Epithelial cell of esophagus (primary cell): ENCODE data around the gene PNPLA5.
A peak's percentile ranks its signal among the peaks of the same experiment; 100 is the strongest.

ENCODE experiments used
- DNase-seq: peaks from one replicate; pipeline ENCODE4 v3.0.0; 2010; ENCODE audit warnings: low read depth
- H3K4me3 ChIP-seq: 2 replicates; pipeline ENCODE4 v1.5.1; 2011; ENCODE audit warnings: mild to moderate bottlenecking, low read length, control low read depth
- TF ChIP-seq, protein P1 (sequence below): IDR thresholded peaks from 2 replicates; pipeline ENCODE4 v1.5.1; 2011; ENCODE audit warnings: low read depth, mild to moderate bottlenecking, low read length, control low read depth, inconsistent platforms; ENCODE audit not compliant: insufficient read depth; ENCODE audit errors: missing control alignments

PNPLA5 gene

DNA sequence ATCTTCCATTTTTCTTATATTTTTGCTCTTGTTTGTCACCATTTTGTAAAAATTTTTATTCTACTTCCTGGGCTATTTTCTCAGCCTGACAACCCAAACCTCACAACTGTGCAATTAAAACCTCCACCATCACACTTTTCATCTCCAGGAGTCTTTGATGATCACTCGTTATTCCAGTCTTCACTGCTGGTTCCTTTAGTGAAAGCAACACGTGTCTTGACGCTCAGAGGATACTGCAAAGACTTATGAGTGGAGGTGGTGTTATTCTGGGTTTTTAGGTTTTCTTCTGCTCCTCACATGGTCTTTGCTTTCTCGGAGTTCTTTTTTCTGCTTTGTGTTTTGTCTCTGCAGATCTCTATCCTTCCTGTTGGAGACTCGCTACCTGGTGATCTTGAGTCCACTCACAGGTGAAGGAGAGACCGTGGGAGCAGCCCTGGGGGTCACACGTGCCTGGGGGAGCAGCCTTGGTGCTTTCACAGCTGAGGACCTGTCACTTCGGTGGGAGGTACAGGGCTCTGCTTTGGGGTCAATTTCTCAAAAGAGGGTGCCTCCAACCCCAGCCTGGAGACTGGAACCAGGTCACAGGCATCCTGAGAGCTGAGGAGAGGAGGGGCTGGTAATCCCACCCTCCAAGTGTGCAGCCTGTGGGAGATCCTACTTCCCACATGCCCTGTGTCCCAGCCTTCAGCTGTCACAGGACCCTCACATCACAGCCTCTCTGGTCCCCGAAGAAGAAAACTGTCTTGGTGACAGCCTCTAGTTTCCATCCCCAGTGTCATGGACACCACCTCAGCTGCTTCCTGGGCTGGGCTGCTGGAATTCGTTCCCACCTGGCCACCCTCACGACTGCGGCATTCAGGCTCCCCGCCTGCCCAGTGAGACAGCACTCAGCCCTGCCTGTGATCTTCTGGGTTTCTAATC lies 40.5 kb downstream of the PNPLA5 start:
- TF ChIP-seq, protein P1, sequence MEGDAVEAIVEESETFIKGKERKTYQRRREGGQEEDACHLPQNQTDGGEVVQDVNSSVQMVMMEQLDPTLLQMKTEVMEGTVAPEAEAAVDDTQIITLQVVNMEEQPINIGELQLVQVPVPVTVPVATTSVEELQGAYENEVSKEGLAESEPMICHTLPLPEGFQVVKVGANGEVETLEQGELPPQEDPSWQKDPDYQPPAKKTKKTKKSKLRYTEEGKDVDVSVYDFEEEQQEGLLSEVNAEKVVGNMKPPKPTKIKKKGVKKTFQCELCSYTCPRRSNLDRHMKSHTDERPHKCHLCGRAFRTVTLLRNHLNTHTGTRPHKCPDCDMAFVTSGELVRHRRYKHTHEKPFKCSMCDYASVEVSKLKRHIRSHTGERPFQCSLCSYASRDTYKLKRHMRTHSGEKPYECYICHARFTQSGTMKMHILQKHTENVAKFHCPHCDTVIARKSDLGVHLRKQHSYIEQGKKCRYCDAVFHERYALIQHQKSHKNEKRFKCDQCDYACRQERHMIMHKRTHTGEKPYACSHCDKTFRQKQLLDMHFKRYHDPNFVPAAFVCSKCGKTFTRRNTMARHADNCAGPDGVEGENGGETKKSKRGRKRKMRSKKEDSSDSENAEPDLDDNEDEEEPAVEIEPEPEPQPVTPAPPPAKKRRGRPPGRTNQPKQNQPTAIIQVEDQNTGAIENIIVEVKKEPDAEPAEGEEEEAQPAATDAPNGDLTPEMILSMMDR, result no peak
- H3K4me3 ChIP-seq, result no peak overlapping the region
- DNase-seq, result no peak

DNA sequence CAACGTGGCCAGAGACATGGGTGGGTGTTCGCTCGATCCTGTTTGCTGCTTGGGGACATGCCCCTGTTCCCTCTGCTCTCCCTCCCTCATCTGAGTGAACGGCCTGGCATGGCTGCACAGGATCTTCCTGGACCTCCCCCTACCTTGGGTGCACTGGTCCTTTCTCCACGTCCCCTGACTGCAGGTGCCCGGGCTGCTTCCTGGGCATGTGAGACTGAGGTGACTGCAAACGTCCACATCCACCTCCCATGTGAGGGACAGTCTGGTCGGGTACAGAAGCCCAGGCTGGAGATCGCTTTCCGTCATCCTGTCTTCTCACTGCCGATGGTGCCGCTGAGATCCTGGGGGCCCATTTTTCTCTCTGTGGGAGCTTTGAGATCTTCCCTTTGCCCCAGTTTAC lies 41.3 kb downstream of the PNPLA5 start:
- TF ChIP-seq, protein P1, result no peak
- no peak overlapping the region for H3K4me3 ChIP-seq
- no peak for DNase-seq

DNA sequence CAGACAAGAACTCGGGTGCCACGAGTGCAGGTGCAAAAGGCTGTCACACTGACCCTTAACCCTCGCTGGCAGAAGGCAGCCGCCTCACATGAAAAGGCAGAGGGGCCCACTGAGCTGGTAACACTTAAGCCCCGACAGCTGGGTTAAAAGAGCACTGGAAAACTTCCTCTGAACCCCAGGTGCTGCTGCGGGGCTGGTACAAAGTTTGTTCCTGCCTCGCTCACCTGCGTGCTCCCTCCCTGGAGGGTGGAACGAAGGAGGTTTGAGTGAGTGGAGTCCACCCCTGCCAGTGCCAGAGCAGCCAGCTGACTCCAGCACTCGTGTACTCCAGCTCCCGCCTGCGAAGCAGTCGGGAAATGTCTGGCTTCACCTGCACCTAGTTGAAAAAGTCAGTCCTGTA lies 42.1 kb downstream of the PNPLA5 start:
- TF ChIP-seq, protein P1, result no peak

DNA sequence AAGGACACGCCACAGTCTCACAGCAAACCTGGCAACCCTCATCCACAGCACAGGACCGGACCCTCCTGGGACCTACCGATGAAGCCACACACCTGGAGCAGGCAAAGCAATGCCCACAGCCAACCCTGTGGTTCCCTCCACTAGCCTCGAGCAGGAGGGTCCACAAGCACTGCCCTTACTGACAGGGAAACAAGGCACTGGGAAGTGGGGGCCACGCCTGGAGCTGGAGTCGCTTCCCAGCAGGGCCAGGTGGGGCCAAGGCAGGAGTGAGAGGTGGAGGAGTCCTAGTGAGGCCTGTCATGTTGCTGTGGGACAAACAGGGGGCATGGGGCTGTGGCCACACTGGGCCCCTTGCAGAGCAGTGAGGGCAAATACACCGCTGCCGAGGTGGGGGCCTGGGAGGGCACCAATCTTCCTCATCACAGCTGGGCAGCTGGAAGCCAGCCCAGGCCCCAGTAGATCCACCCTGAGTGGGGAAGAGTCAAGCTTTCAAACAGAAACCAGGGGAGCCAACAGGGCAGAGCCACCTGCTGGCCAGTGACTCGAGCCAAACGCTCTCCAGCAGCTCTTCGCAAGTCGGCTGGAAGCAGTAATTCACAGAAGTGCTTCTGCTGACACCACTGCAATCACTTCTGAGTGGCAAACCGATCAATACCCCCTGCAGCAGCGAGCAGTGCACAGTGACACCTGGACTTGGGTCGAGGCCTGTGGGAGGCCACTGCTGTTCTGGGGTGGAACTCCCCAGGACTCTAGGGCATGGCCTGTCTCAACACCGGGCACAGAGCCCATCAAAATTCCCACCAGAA lies 43.2 kb downstream of the PNPLA5 start:
- no peak overlapping the region for H3K4me3 ChIP-seq
- DNase-seq, result peak; percentile 11
- TF ChIP-seq, protein P1, result peak; percentile 44

More for the DNA sequence above, 42.1 kb downstream of the PNPLA5 start:
- no peak overlapping the region for H3K4me3 ChIP-seq
- no peak for DNase-seq

DNA sequence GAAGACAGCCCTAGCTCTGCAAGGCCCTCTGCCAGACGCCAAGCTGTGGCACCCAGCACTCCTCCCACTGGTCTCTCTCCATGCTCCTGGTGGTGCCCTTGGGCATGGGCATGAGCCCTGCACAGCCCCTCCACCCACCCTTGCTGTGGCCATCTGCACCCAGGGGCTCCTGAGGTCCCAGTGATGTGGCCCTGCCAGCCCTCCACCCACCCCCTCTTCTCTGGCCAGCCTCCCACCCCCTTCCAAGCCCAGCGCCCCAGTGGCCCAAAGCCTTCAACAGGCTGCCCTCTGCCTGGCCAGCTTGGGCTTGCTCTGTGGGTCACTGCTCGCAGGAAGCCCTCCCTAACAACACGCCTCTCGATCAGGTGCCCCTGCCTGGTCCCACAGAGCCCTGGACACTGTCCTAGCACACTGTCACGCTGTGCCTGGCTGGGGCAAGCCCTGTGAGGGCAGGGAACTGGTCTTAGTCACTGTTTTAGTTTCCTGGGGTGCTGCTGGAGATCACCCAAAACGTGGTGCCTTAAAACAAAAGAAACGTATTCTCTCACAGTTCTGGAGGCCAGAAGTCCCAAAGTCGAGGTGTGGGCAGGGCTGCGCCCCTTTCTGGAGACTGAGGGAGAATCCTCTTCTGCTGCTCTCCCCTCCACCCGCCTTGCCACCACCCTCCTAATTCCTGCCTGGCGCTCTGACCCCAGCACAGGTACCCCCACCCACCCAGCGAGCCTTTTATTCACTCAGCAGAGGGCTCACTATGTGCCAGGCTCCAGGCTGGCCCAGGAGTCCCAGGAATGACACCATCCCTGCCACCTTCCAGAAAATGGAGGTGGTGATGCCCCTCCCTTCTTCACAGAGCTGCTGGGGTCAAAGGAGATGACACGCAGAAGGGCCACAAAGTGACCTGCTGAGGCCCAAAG lies 44.2 kb downstream of the PNPLA5 start:
- no peak for DNase-seq
- TF ChIP-seq, protein P1, result no peak
- H3K4me3 ChIP-seq, result no peak overlapping the region

DNA sequence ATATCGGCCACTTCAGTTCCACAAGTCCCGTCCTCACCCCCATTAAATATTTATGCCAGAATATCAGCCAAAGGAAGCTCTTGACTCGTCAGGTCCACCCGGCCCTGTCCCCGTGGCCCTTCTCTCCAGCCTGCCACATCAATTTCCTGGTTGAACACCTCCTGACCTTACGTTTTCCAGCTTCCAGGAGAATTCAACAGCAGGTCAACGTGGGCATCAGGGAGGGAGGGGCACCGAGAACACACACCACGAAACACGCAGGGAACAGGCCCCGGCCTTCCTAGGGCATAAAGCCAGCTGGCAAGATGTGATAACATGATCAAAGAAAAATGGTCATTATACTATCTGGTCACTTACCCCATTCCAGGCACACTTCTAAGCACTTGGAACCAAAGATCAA lies 44.8 kb downstream of the PNPLA5 start:
- TF ChIP-seq, protein P1, result no peak
- no peak overlapping the region for H3K4me3 ChIP-seq
- no peak for DNase-seq
